ENCODE results near the gene ARAP3. TPM values are rescaled to one million over a fixed set of nuclear protein-coding genes. Genes with fewer than 3 reads are reported as not detected.

The ARAP3 gene
- total RNA-seq, 1 donor from 2014 or later = 39.2 TPM

DNA sequence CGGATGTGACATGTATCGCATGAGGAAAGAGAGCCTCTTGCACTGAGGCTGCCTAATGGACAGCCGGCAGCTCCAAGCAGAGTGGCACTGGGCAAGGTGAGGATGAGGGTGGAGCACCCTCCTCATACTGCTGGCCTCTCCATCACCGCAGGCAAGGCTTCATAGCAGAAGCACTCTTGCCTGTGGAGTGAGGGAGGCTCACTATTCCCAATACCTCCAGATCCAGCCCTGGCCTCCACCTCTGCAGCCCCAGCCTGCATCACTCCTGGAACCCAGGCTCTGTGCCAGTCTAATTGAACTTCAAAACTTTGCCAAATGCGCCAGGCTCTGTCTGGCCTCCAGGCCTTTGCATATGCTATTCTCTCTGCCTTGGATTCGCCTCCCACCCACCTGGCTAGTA, 29.7 kb upstream of the ARAP3 start:
- Mint-ChIP-seq H3K4me1 (peaks cover 12% of the 10 kb centered on the region), H3K9me3 (no peaks in the 10 kb centered on the region), H3K27ac (ENCODE audit: unreplicated experiment) (no peak overlapping the region), H3K36me3 (ENCODE audit: low read depth) (no peaks in the 10 kb centered on the region), H3K27me3 (ENCODE audit: low read depth) (no peaks in the 10 kb centered on the region), H3K4me3 (no peak overlapping the region)
- TF ChIP-seq, protein P1, sequence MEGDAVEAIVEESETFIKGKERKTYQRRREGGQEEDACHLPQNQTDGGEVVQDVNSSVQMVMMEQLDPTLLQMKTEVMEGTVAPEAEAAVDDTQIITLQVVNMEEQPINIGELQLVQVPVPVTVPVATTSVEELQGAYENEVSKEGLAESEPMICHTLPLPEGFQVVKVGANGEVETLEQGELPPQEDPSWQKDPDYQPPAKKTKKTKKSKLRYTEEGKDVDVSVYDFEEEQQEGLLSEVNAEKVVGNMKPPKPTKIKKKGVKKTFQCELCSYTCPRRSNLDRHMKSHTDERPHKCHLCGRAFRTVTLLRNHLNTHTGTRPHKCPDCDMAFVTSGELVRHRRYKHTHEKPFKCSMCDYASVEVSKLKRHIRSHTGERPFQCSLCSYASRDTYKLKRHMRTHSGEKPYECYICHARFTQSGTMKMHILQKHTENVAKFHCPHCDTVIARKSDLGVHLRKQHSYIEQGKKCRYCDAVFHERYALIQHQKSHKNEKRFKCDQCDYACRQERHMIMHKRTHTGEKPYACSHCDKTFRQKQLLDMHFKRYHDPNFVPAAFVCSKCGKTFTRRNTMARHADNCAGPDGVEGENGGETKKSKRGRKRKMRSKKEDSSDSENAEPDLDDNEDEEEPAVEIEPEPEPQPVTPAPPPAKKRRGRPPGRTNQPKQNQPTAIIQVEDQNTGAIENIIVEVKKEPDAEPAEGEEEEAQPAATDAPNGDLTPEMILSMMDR (conservative IDR thresholded peaks at IDR 0.05) = no peak
- no peak for DNase-seq (ENCODE audit: low read depth, low spot score)

DNA sequence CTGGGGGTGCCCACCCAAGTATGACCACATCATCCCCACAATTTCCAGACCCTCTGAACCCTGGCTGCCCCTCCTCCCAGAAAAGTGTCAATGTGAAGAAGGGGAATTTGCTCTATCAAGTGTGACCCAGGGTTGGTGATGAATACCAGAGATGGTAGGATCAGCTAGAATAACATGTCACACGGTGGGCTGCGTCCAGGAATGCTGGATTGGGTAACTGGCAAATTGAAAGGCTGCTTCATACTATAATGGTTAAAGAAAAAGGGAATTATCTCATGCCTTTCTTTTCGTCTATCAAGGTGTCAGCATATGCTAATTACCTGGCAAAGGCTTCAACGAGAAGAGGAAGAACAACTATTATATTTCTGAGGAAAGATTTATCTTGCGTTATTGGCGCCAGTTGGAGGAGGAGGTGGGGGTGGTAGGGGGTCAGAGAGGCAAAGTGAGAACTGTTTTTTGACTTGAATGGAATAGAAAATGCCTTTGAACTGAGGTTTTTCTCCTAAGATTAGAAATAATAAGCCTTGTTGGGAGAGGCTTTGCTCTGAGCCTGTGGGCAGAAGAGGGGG, 27.8 kb upstream of the ARAP3 start:
- Mint-ChIP-seq H3K27ac (ENCODE audit: unreplicated experiment) (no peak overlapping the region), H3K9me3 (no peaks in the 10 kb centered on the region), H3K36me3 (ENCODE audit: low read depth) (no peaks in the 10 kb centered on the region), H3K4me1 (peaks cover 9% of the 10 kb centered on the region), H3K27me3 (ENCODE audit: low read depth) (no peaks in the 10 kb centered on the region), H3K4me3 (no peak overlapping the region)
- no peak for DNase-seq (ENCODE audit: low read depth, low spot score)
- TF ChIP-seq, protein P1 (conservative IDR thresholded peaks at IDR 0.05) = no peak

DNA sequence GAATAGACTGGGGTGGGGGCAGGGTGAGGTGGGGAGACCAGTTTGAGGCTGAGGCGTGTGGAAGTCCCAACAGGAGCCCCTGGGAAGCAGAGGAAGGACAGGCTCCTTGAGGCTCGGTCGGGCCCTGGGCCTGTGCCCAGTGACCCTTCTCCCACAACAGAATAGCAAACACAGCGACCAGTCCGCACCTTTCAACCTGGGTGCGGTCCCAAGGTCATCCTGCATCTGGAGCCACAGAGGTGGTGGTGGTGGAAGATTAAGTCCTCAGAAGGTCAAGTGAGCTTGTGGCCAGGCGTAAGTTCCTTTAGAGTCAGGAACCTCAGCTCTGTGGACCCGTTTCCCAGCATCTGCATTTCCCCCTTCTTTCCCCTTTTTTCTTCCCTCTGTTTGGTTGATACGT, 26.0 kb upstream of the ARAP3 start:
- no peak for DNase-seq (ENCODE audit: low read depth, low spot score)
- peaks cover 10% of the 10 kb centered on the region for H3K4me1 Mint-ChIP-seq
- H3K27ac Mint-ChIP-seq (ENCODE audit: unreplicated experiment) = no peak overlapping the region
- H3K36me3 Mint-ChIP-seq (ENCODE audit: low read depth) = no peaks in the 10 kb centered on the region
- H3K9me3 Mint-ChIP-seq = no peaks in the 10 kb centered on the region
- no peaks in the 10 kb centered on the region for H3K27me3 Mint-ChIP-seq (ENCODE audit: low read depth)
- H3K4me3 Mint-ChIP-seq = no peak overlapping the region
- TF ChIP-seq, protein P1 (conservative IDR thresholded peaks at IDR 0.05) = no peak

DNA sequence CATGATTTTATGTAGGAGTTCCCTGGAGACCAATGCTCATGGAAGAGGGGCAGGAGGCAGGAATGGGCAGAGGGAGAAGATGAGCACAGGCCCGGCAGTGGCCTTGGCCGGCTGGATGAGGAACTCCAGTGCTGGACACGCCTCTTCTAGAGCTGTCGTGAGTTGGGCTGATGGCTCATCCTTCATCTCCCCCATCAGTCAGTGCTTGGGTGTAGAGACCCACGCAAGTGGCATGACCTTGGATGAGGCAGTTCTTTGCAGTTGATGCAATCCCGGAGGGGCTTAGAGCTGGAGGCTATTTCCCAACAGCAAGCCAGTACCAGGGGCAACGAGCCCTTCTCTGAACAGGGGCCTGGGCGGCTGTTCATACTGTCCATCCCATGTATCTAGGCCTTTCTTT, 25.5 kb upstream of the ARAP3 start:
- H3K36me3 Mint-ChIP-seq (ENCODE audit: low read depth) = no peaks in the 10 kb centered on the region
- DNase-seq (ENCODE audit: low read depth, low spot score) = no peak
- H3K4me3 Mint-ChIP-seq = no peak overlapping the region
- peaks cover 12% of the 10 kb centered on the region for H3K4me1 Mint-ChIP-seq
- no peak overlapping the region for H3K27ac Mint-ChIP-seq (ENCODE audit: unreplicated experiment)
- H3K27me3 Mint-ChIP-seq (ENCODE audit: low read depth) = no peaks in the 10 kb centered on the region
- H3K9me3 Mint-ChIP-seq = no peaks in the 10 kb centered on the region
- TF ChIP-seq, protein P1 (conservative IDR thresholded peaks at IDR 0.05) = no peak

DNA sequence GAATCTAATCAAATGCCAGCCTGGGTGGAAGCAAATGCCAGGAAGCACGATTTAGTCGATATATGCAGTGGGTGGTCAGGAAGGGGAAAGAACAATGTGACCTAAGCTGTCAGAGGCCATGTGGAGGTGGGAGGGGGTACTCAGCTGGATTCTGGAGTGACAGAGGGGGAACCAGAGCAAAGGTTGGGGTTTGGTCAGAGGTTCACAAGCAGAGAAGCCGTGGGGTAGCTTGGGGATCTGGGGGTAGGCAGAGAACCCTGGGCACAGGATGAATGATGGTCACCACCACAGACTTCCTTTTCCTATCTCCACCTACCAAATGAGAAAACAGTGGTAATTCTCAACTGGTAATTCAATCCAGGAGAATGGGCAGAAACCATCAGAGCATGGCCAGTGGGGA, 24.1 kb upstream of the ARAP3 start:
- H3K27ac Mint-ChIP-seq (ENCODE audit: unreplicated experiment) = no peak overlapping the region
- TF ChIP-seq, protein P1 (conservative IDR thresholded peaks at IDR 0.05) = no peak
- H3K4me1 Mint-ChIP-seq = peaks cover 17% of the 10 kb centered on the region
- H3K27me3 Mint-ChIP-seq (ENCODE audit: low read depth) = peaks cover 2% of the 10 kb centered on the region
- H3K4me3 Mint-ChIP-seq = no peak overlapping the region
- no peaks in the 10 kb centered on the region for H3K36me3 Mint-ChIP-seq (ENCODE audit: low read depth)
- no peaks in the 10 kb centered on the region for H3K9me3 Mint-ChIP-seq
- DNase-seq (ENCODE audit: low read depth, low spot score) = no peak
